ENCODE data around the gene GTPBP3.

GRCh38 chr19:17302391-17303166, 34.8 kb upstream of the GTPBP3 start:
- TF ChIP-seq POLR2A (IDR thresholded peaks at IDR 0.05) (no peak), CTCF (IDR thresholded peaks at IDR 0.05) (no peak)

All from thyroid gland (tissue), 4 donors.